ENCODE data around the gene PRDM16.
A peak's percentile ranks its signal among the peaks of the same experiment; 100 is the strongest.

- no peak for TF ChIP-seq MAFK (IDR thresholded peaks at IDR 0.05; ENCODE audit: low read depth, low read length)
- TF ChIP-seq MAX (IDR thresholded peaks at IDR 0.05): peak; percentile 46
These were observed 178.6 kb downstream of the PRDM16 start for GRCh38 chr1:3247521-3248121.

Measured in H1 (cell line).